ENCODE measurements around the gene PSMD13. TPM values are rescaled to one million over a fixed set of nuclear protein-coding genes. Genes with fewer than 3 reads are reported as not detected.

PSMD13 gene
- total RNA-seq, 1 experiment from 2014 or later = 140 TPM

GRCh38 chr11:299081-299891 lies 62.5 kb downstream of the PSMD13 start, which contains the start of gene IFITM5:
TSS of gene IFITM5 (minus strand) at chr11:299526. CDS start at chr11:299490, 36 bp downstream.
- DNase-seq (ENCODE audit: low read depth, low spot score) = no peak
- in situ Hi-C loops (cut with HindIII; ENCODE audit: low pct_unique_long_range_greater_than_20kb, low sequenced_read_pairs) = no loop called here

- no peak for DNase-seq (ENCODE audit: low read depth, low spot score)
- in situ Hi-C loops (cut with HindIII; ENCODE audit: low pct_unique_long_range_greater_than_20kb, low sequenced_read_pairs) = no loop called here
Measured at GRCh38 chr11:299951-300735, 63.4 kb downstream of the PSMD13 start.

Other genes starting within 250 kb of the PSMD13 start
- gene SCGB1C1, start 43.9 kb upstream of the PSMD13 start, total RNA-seq (2014; rRNA removed; shearing (Covaris generic)) = not detected in 2 replicates
- gene BET1L, start 29.6 kb upstream of the PSMD13 start, total RNA-seq (2014; rRNA removed; shearing (Covaris generic)) = 15.5 and 16.3 TPM in 2 replicates
- 93.8 and 117 TPM in 2 replicates for gene RIC8A, start 29.3 kb upstream of the PSMD13 start, total RNA-seq (2014; rRNA removed; shearing (Covaris generic))
- 8.4 and 8.8 TPM in 2 replicates for gene SIRT3, start 634 bp upstream of the PSMD13 start, total RNA-seq (2014; rRNA removed; shearing (Covaris generic))
- gene NLRP6, start 41.4 kb downstream of the PSMD13 start, total RNA-seq (2014; rRNA removed; shearing (Covaris generic)) = 0.11 TPM in 1 of 2 replicates, not detected in the other
- 12.6 and 14.9 TPM in 2 replicates for gene PGGHG, start 52.1 kb downstream of the PSMD13 start, total RNA-seq (2014; rRNA removed; shearing (Covaris generic))
- not detected in 2 replicates for gene IFITM5, start 62.5 kb downstream of the PSMD13 start, total RNA-seq (2014; rRNA removed; shearing (Covaris generic))
- gene IFITM2, start 70.8 kb downstream of the PSMD13 start, total RNA-seq (2014; rRNA removed; shearing (Covaris generic)) = 4.2 and 8.0 TPM in 2 replicates
- gene IFITM1, start 77.1 kb downstream of the PSMD13 start, total RNA-seq (2014; rRNA removed; shearing (Covaris generic)) = 0.32 and 0.79 TPM in 2 replicates
- gene IFITM3, start 83.9 kb downstream of the PSMD13 start, total RNA-seq (2014; rRNA removed; shearing (Covaris generic)) = 30.3 and 40.0 TPM in 2 replicates
- gene B4GALNT4, start 132.5 kb downstream of the PSMD13 start, total RNA-seq (2014; rRNA removed; shearing (Covaris generic)) = 1.1 and 1.4 TPM in 2 replicates
- not detected in 2 replicates for gene PKP3, start 157.2 kb downstream of the PSMD13 start, total RNA-seq (2014; rRNA removed; shearing (Covaris generic))
- 23.4 and 25.6 TPM in 2 replicates for gene SIGIRR, start 178.0 kb downstream of the PSMD13 start, total RNA-seq (2014; rRNA removed; shearing (Covaris generic))
- not detected in 2 replicates for gene ANO9, start 205.0 kb downstream of the PSMD13 start, total RNA-seq (2014; rRNA removed; shearing (Covaris generic))
- 41.7 and 45.6 TPM in 2 replicates for gene PTDSS2, start 213.3 kb downstream of the PSMD13 start, total RNA-seq (2014; rRNA removed; shearing (Covaris generic))